Measurements from ENCODE around the gene SLC22A15.

GRCh38 chr1:116104667-116105066, 128.4 kb downstream of the SLC22A15 start:
- TF ChIP-seq POLR2A (IDR thresholded peaks at IDR 0.05) (no peak), CTCF (IDR thresholded peaks at IDR 0.05) (no peak)

Data from Peyer's patch (tissue), 4 donors.